CD4-positive, alpha-beta T cell (primary cell): ENCODE results near the gene PKNOX1. TPM values are rescaled to one million over a fixed set of nuclear protein-coding genes. Genes with fewer than 3 reads are reported as not detected.

Experiments used
- ATAC-seq: fragments of 200-7000 bp; cut with Tn5 transposase; one replicate; pipeline ENCODE4 v1.10.0; 2022; ENCODE audit warnings: mild to moderate bottlenecking; ENCODE audit not compliant: poor library complexity
- CTCF ChIA-PET: fragments of 350-600 bp; sonication (Branson Sonifier 250); formaldehyde crosslinking; loops from one replicate; lab custom pipeline; 2021; ENCODE audit warnings: antibody characterized with exemption, inconsistent platforms; lab: Charles Lee
- POLR2A ChIA-PET: fragments of 350-600 bp; sonication (Branson Sonifier 250); formaldehyde crosslinking; loops from one replicate; lab custom pipeline; 2021; ENCODE audit warnings: antibody characterized with exemption, inconsistent platforms; lab: Charles Lee
- DNase-seq, 14 experiments: peaks; one replicate each; pipeline ENCODE4 v3.0.0-alpha.2; 2013 to 2020; ENCODE audit warnings: mixed read lengths in 2 of 14
- H3K27ac ChIP-seq, 2 donors: one replicate each; pipeline versions ENCODE4 v1.5.1 to v1.7.0; 2013; ENCODE audit warnings: low read length in 2 of 2, low read depth in 1 of 2, mild to moderate bottlenecking in 1 of 2
- H3K27me3 ChIP-seq, 2 experiments: 1 replicate in 1 of 2; 2 replicates in 1 of 2; pipeline versions ENCODE4 v1.6.1 to v1.7.0; 2013; ENCODE audit warnings: low read length in 2 of 2, control low read depth in 1 of 2, mild to moderate bottlenecking in 1 of 2, moderate library complexity in 1 of 2; ENCODE audit not compliant: insufficient read depth in 2 of 2, control insufficient read depth in 1 of 2
- H3K36me3 ChIP-seq: one replicate; pipeline ENCODE4 v1.6.1; 2013; ENCODE audit warnings: low read length, control low read depth; ENCODE audit not compliant: insufficient read depth
- H3K4me1 ChIP-seq: one replicate; pipeline ENCODE4 v1.6.1; 2013; ENCODE audit warnings: low read length, control low read depth; ENCODE audit not compliant: insufficient read depth
- H3K4me3 ChIP-seq: one replicate; pipeline ENCODE4 v1.5.1; 2013; ENCODE audit warnings: mild to moderate bottlenecking, low read length, moderate library complexity
- H3K9me3 ChIP-seq, 2 experiments: 1 replicate in 1 of 2; 2 replicates in 1 of 2; pipeline versions ENCODE4 v1.6.1 to v1.7.0; 2013; ENCODE audit warnings: low read length in 2 of 2, mild to moderate bottlenecking in 2 of 2, control low read depth in 1 of 2, moderate library complexity in 1 of 2; ENCODE audit not compliant: control insufficient read depth in 1 of 2, insufficient read depth in 1 of 2
- H3K27ac Mint-ChIP-seq: one replicate; pipeline ENCODE4 v1.8.0; 2020; ENCODE audit warnings: mixed read lengths
- H3K27me3 Mint-ChIP-seq: one replicate; pipeline ENCODE4 v1.8.0; 2021; ENCODE audit warnings: mixed read lengths
- H3K36me3 Mint-ChIP-seq: one replicate; pipeline ENCODE4 v1.8.0; 2021; ENCODE audit warnings: low read depth, mixed read lengths
- H3K4me1 Mint-ChIP-seq: one replicate; pipeline ENCODE4 v1.8.0; 2021; ENCODE audit warnings: low read depth, mixed read lengths
- H3K4me3 Mint-ChIP-seq: one replicate; pipeline ENCODE4 v1.8.0; 2020; ENCODE audit warnings: mild to moderate bottlenecking, mixed read lengths
- H3K9me3 Mint-ChIP-seq: one replicate; pipeline ENCODE4 v1.8.0; 2020; ENCODE audit warnings: mixed read lengths
- intact Hi-C, 2 experiments: fragments of 100-400 bp; cut with DNase I in 1 of 2; cut with micrococcal nuclease in 1 of 2; formaldehyde crosslinking; loops; one replicate each; pipeline versions ENCODE4 v1.15.1 to v1.9.0; 2023 to 2025; cut with DNase I, micrococcal nuclease
- total RNA-seq, 174 experiments: library from RNA in 2 of 174; stranded (reverse) in 2 of 174; gene quantifications; one replicate each; pipeline ENCODE4 v1.2.3 and lab custom pipeline; 2021 to 2026
- TF ChIP-seq, protein P1 (sequence below): fragments of 200-600 bp; IDR thresholded peaks from one replicate; pipeline ENCODE4 v1.8.0; 2022; ENCODE audit warnings: antibody characterized with exemption, mild to moderate bottlenecking

PKNOX1 gene
- total RNA-seq, 2 experiments from 2014 or later, result 10.3 TPM

GRCh38 chr21:42989816-42990650, 15.7 kb downstream of the PKNOX1 start:
- ChIA-PET POLR2A (interaction anchor here (0.8 kb wide), 1 partner anchor 16 kb away, joined by 3 read pairs; the partner anchor contains the start of gene PKNOX1), CTCF (no interaction called here)
- Mint-ChIP-seq H3K27ac (peak overlapping the region; percentile 18), H3K4me1 (peaks cover 12% of the 10 kb centered on the region), H3K27me3 (no peaks in the 10 kb centered on the region), H3K9me3 (no peaks in the 10 kb centered on the region), H3K4me3 (no peak overlapping the region), H3K36me3 (peaks cover 6% of the 10 kb centered on the region)
- Histone ChIP-seq H3K27ac (no peak overlapping the region), H3K36me3 (peaks cover 9% of the 10 kb centered on the region), H3K4me3 (no peak overlapping the region), H3K4me1 (no peaks in the 10 kb centered on the region), H3K9me3 (no peaks in the 10 kb centered on the region), H3K27me3 (no peaks in the 10 kb centered on the region)
- ATAC-seq (no peak), DNase-seq (peak in 1 of 14 experiments; percentile 45)
- intact Hi-C loops, result no loop called here
- TF ChIP-seq, protein P1, sequence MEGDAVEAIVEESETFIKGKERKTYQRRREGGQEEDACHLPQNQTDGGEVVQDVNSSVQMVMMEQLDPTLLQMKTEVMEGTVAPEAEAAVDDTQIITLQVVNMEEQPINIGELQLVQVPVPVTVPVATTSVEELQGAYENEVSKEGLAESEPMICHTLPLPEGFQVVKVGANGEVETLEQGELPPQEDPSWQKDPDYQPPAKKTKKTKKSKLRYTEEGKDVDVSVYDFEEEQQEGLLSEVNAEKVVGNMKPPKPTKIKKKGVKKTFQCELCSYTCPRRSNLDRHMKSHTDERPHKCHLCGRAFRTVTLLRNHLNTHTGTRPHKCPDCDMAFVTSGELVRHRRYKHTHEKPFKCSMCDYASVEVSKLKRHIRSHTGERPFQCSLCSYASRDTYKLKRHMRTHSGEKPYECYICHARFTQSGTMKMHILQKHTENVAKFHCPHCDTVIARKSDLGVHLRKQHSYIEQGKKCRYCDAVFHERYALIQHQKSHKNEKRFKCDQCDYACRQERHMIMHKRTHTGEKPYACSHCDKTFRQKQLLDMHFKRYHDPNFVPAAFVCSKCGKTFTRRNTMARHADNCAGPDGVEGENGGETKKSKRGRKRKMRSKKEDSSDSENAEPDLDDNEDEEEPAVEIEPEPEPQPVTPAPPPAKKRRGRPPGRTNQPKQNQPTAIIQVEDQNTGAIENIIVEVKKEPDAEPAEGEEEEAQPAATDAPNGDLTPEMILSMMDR, result no peak

- Mint-ChIP-seq H3K4me1 (peaks cover 11% of the 10 kb centered on the region), H3K27ac (no peak overlapping the region), H3K36me3 (peaks cover 6% of the 10 kb centered on the region), H3K4me3 (no peak overlapping the region), H3K9me3 (no peaks in the 10 kb centered on the region), H3K27me3 (no peaks in the 10 kb centered on the region)
- ChIA-PET POLR2A (no interaction called here), CTCF (no interaction called here)
- Histone ChIP-seq H3K4me3 (no peak overlapping the region), H3K36me3 (peaks cover 9% of the 10 kb centered on the region), H3K27ac (no peak overlapping the region), H3K27me3 (no peaks in the 10 kb centered on the region), H3K9me3 (no peaks in the 10 kb centered on the region), H3K4me1 (no peaks in the 10 kb centered on the region)
- intact Hi-C loops, result no loop called here
- DNase-seq (no peak), ATAC-seq (no peak)
- TF ChIP-seq, protein P1, result no peak
Measured at GRCh38 chr21:42991992-42992740, 17.8 kb downstream of the PKNOX1 start.

DNA sequence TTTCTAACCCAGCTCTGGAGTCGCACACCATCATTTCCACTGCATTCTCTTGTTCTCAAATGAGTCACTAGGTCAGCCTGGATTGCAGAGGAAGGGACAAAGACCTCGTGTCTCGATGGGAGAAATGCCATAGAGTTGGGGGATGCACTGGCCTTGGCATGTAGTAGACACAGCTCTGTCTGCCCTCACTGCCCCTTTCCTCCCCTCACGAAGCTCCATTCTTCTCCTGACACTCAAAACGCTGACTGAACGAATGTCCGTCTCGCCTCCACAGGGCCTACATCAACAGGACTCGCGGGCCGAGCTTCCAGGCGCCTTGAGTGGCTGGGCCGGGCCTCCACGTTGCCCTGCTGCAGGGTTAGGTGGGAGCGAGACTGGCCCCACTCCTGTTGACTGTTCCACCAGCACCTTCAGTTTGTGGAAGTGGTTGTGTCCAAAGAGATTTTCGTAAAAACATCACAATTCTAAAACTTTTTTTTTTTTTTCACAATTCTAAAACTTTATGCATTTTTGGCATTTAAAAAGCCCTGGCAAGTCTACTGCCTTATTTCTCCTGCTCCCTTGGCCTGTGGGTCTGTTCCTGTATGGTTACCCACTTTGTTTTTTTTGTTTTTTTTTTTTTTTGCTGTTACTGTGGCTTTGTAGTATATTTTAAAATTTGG, 18.8 kb downstream of the PKNOX1 start:
- TF ChIP-seq, protein P1, result no peak
- intact Hi-C loops, result no loop called here
- Mint-ChIP-seq H3K9me3 (no peaks in the 10 kb centered on the region), H3K4me1 (peaks cover 11% of the 10 kb centered on the region), H3K27ac (no peak overlapping the region), H3K4me3 (no peak overlapping the region), H3K36me3 (peaks cover 15% of the 10 kb centered on the region), H3K27me3 (no peaks in the 10 kb centered on the region)
- ChIA-PET CTCF (no interaction called here), POLR2A (no interaction called here)
- no peaks in the 10 kb centered on the region for H3K4me1 ChIP-seq
- no peaks in the 10 kb centered on the region for H3K27me3 ChIP-seq
- DNase-seq (no peak), ATAC-seq (no peak)
- peaks cover 9% of the 10 kb centered on the region for H3K36me3 ChIP-seq
- no peaks in the 10 kb centered on the region for H3K9me3 ChIP-seq
- no peak overlapping the region for H3K27ac ChIP-seq
- H3K4me3 ChIP-seq, result no peak overlapping the region
